ES-I3 (cell line): Measurements from ENCODE around the gene ZNF487.
A peak's percentile ranks its signal among the peaks of the same experiment; 100 is the strongest.
"Not testable (repeated sequence)": the region's sequence is repeated elsewhere in the genome, so short reads cannot be mapped to it uniquely, and the experiment has no call there.

Source experiments
- H3K36me3 ChIP-seq: 2 replicates; pipeline ENCODE4 v1.6.1; 2013; ENCODE audit warnings: mild to moderate bottlenecking, low read length, control low read depth, moderate library complexity; ENCODE audit not compliant: insufficient read depth
- H3K4me1 ChIP-seq: 2 replicates; pipeline ENCODE4 v1.6.1; 2013; ENCODE audit warnings: mild to moderate bottlenecking, control low read depth, low read length; ENCODE audit not compliant: insufficient read depth
- H3K9ac ChIP-seq: 2 replicates; pipeline ENCODE4 v1.6.1; 2013; ENCODE audit warnings: low read depth, mild to moderate bottlenecking, low read length, moderate library complexity
- H3K9me3 ChIP-seq: 2 replicates; pipeline ENCODE4 v1.6.1; 2013; ENCODE audit warnings: mild to moderate bottlenecking, low read length, moderate library complexity; ENCODE audit not compliant: control insufficient read depth, insufficient read depth

Gene ZNF487

GRCh38 chr10:43411536-43411935 is 25.4 kb upstream of the ZNF487 start:
- Histone ChIP-seq H3K4me1 (no peaks in the 10 kb centered on the region), H3K9me3 (no peaks in the 10 kb centered on the region), H3K9ac (no peak overlapping the region), H3K36me3 (no peaks in the 10 kb centered on the region)

- Histone ChIP-seq H3K9me3 (no peaks in the 10 kb centered on the region), H3K9ac (no peak overlapping the region), H3K36me3 (no peaks in the 10 kb centered on the region), H3K4me1 (no peaks in the 10 kb centered on the region)
Observed at GRCh38 chr10:43415544-43415943, 21.4 kb upstream of the ZNF487 start.

- Histone ChIP-seq H3K36me3 (no peaks in the 10 kb centered on the region), H3K9me3 (no peaks in the 10 kb centered on the region), H3K9ac (no peak overlapping the region), H3K4me1 (no peaks in the 10 kb centered on the region)
Observed at GRCh38 chr10:43417950-43418768, 18.8 kb upstream of the ZNF487 start.

GRCh38 chr10:43419997-43420368 is 16.9 kb upstream of the ZNF487 start:
- no peaks in the 10 kb centered on the region for H3K4me1 ChIP-seq
- H3K36me3 ChIP-seq, result no peaks in the 10 kb centered on the region
- no peaks in the 10 kb centered on the region for H3K9me3 ChIP-seq
- peak overlapping the region; percentile 14; the same call in 1 of the 2 replicates for H3K9ac ChIP-seq

GRCh38 chr10:43420369-43421200 is 16.3 kb upstream of the ZNF487 start:
- H3K9ac ChIP-seq, result peak overlapping the region; percentile 48
- no peaks in the 10 kb centered on the region for H3K9me3 ChIP-seq
- H3K4me1 ChIP-seq, result no peaks in the 10 kb centered on the region
- no peaks in the 10 kb centered on the region for H3K36me3 ChIP-seq

GRCh38 chr10:43421201-43421507 is 15.8 kb upstream of the ZNF487 start:
- Histone ChIP-seq H3K9ac (peak overlapping the region; percentile 48), H3K9me3 (no peaks in the 10 kb centered on the region), H3K36me3 (no peaks in the 10 kb centered on the region), H3K4me1 (no peaks in the 10 kb centered on the region)

GRCh38 chr10:43421519-43421918 is 15.4 kb upstream of the ZNF487 start:
- no peak overlapping the region for H3K9ac ChIP-seq
- no peaks in the 10 kb centered on the region for H3K9me3 ChIP-seq
- no peaks in the 10 kb centered on the region for H3K36me3 ChIP-seq
- H3K4me1 ChIP-seq, result no peaks in the 10 kb centered on the region

- H3K4me1 ChIP-seq, H3K36me3 ChIP-seq, H3K9ac ChIP-seq: not testable (repeated sequence)
Observed at GRCh38 chr10:43421944-43422343, 15.0 kb upstream of the ZNF487 start.

GRCh38 chr10:43424416-43424815 is 12.5 kb upstream of the ZNF487 start:
- Histone ChIP-seq H3K4me1 (no peaks in the 10 kb centered on the region), H3K9ac (no peak overlapping the region), H3K9me3 (no peaks in the 10 kb centered on the region), H3K36me3 (no peaks in the 10 kb centered on the region)

More at GRCh38 chr10:43421944-43422343, 15.0 kb upstream of the ZNF487 start:
- H3K9me3 ChIP-seq, result not testable (repeated sequence)

GRCh38 chr10:43426476-43426875 is 10.4 kb upstream of the ZNF487 start:
- not testable (repeated sequence) for H3K9ac ChIP-seq, H3K4me1 ChIP-seq, H3K36me3 ChIP-seq, H3K9me3 ChIP-seq

- Histone ChIP-seq H3K9me3 (no peaks in the 10 kb centered on the region), H3K9ac (no peak overlapping the region), H3K4me1 (no peaks in the 10 kb centered on the region), H3K36me3 (no peaks in the 10 kb centered on the region)
Observed at GRCh38 chr10:43427166-43427825, 9.6 kb upstream of the ZNF487 start.

- no peaks in the 10 kb centered on the region for H3K36me3 ChIP-seq
- H3K9ac ChIP-seq, result no peak overlapping the region
Observed at GRCh38 chr10:43430926-43431663, 5.8 kb upstream of the ZNF487 start.

GRCh38 chr10:43437141-43437870 is 395 bp downstream of the ZNF487 start:
- Histone ChIP-seq H3K9ac (peak overlapping the region; percentile 89; the same call in 1 of the 2 replicates), H3K4me1 (no peaks in the 10 kb centered on the region)

More at GRCh38 chr10:43430926-43431663, 5.8 kb upstream of the ZNF487 start:
- H3K4me1 ChIP-seq, result no peaks in the 10 kb centered on the region
- H3K9me3 ChIP-seq, result no peaks in the 10 kb centered on the region

More at GRCh38 chr10:43437141-43437870, 395 bp downstream of the ZNF487 start:
- no peaks in the 10 kb centered on the region for H3K9me3 ChIP-seq
- no peaks in the 10 kb centered on the region for H3K36me3 ChIP-seq
